ENCODE results near the gene CBS.
"Not testable (repeated sequence)": the region's sequence is repeated elsewhere in the genome, so short reads cannot be mapped to it uniquely, and the experiment has no call there.

GRCh38 chr21:43106965-43107793 lies 31.5 kb upstream of the CBS start, which contains the start of gene U2AF1:
- TF ChIP-seq CTCF, POLR2A (IDR thresholded peaks at IDR 0.05): not testable (repeated sequence)

All from uterus (tissue), 2 donors.